Heart left ventricle (tissue), 13 donors: ENCODE results near the gene HERC3.

Source experiments
- POLR2A ChIP-seq, 2 donors: fragments of 450-650 bp; IDR thresholded peaks; one replicate each; pipeline ENCODE4 v1.6.1; 2017; ENCODE audit warnings: antibody characterized with exemption in 2 of 2, mild to moderate bottlenecking in 2 of 2, moderate library complexity in 2 of 2
- TF ChIP-seq, protein P1 (sequence below), 12 donors: fragments of 200-600 bp; sonication (generic) in 4 of 12; IDR thresholded peaks; one replicate each; pipeline versions ENCODE4 v1.5.0 to v1.8.0; 2018 to 2022; ENCODE audit warnings: antibody characterized with exemption in 12 of 12, mild to moderate bottlenecking in 5 of 12
- donor health status: ischemic (EF 13 %, LVEDD 7.1; RV severe dilation, severe dysfunction).
- donor health status: DM: no; HTN: yes; CAD: no.
- donor health status: DM: no; HTN: no; CAD: no.
- donor health status: ischemic (EF 25% LVEDD 6.9; RV normal size, moderate dysfunction).
- donor health status: ischemic (EF 25% LVEDD 5.7; RV mildly dilated, moderate dysfunction).
- donor health status: ischemic (EF 35%, LVEDD 5.7; RV mildly dilated, moderate dysfunction).
- donor health status: nonischemic (EF 11% LVEDD 7.7; RV severe dilation, severe dysfunction).
- donor health status: DM: yes; HTN: yes; CAD: no.
- donor health status: PGD.
- donor health status: ischemic (EF 29% LVEDD 5.4; RV normal size, mild dysfunction).
- donor health status: nonischemic (EF 23%, LVEDD 6.1; RV moderate dilation, normal function).

GRCh38 chr4:88609387-88609786 lies 17.1 kb downstream of the HERC3 start:
- no peak for TF ChIP-seq POLR2A (IDR thresholded peaks at IDR 0.05)
- TF ChIP-seq, protein P1, sequence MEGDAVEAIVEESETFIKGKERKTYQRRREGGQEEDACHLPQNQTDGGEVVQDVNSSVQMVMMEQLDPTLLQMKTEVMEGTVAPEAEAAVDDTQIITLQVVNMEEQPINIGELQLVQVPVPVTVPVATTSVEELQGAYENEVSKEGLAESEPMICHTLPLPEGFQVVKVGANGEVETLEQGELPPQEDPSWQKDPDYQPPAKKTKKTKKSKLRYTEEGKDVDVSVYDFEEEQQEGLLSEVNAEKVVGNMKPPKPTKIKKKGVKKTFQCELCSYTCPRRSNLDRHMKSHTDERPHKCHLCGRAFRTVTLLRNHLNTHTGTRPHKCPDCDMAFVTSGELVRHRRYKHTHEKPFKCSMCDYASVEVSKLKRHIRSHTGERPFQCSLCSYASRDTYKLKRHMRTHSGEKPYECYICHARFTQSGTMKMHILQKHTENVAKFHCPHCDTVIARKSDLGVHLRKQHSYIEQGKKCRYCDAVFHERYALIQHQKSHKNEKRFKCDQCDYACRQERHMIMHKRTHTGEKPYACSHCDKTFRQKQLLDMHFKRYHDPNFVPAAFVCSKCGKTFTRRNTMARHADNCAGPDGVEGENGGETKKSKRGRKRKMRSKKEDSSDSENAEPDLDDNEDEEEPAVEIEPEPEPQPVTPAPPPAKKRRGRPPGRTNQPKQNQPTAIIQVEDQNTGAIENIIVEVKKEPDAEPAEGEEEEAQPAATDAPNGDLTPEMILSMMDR (IDR thresholded peaks at IDR 0.05): no peak
